H9 (cell line): ENCODE data around the gene TEX47. TPM values are rescaled to one million over a fixed set of nuclear protein-coding genes. Genes with fewer than 3 reads are reported as not detected.

Experiments
- DNase-seq: peaks from one replicate; pipeline ENCODE4 v3.0.0-alpha.2; 2017
- H2AFZ ChIP-seq: one replicate; pipeline ENCODE4 v1.6.1; 2013; ENCODE audit warnings: mild to moderate bottlenecking, low read length, control low read depth, moderate library complexity
- H2AK5ac ChIP-seq: 2 replicates; pipeline ENCODE4 v1.6.1; 2013; ENCODE audit warnings: low read length, control low read depth, mixed read lengths; ENCODE audit not compliant: insufficient read length
- H2BK120ac ChIP-seq: one replicate; pipeline ENCODE4 v1.6.1; 2013; ENCODE audit warnings: low read depth, mild to moderate bottlenecking, low read length, control low read depth, inconsistent platforms; ENCODE audit not compliant: poor library complexity, severe bottlenecking
- H2BK12ac ChIP-seq: 2 replicates; pipeline ENCODE4 v1.6.1; 2013; ENCODE audit warnings: low read length, control low read depth, mixed read lengths, low read depth; ENCODE audit not compliant: insufficient read length
- H2BK15ac ChIP-seq: 2 replicates; pipeline ENCODE4 v1.6.1; 2013; ENCODE audit warnings: low read depth, low read length, control low read depth
- H2BK20ac ChIP-seq: one replicate; pipeline ENCODE4 v1.6.1; 2013; ENCODE audit warnings: low read depth, mild to moderate bottlenecking, low read length, control low read depth, inconsistent platforms; ENCODE audit not compliant: poor library complexity, severe bottlenecking
- H2BK5ac ChIP-seq: 2 replicates; pipeline ENCODE4 v1.6.1; 2013; ENCODE audit warnings: low read length, control low read depth, mixed read lengths; ENCODE audit not compliant: insufficient read length
- H3K14ac ChIP-seq: 2 replicates; pipeline ENCODE4 v1.6.1; 2013; ENCODE audit warnings: low read length, control low read depth; ENCODE audit not compliant: insufficient read depth
- H3K18ac ChIP-seq: 2 replicates; pipeline ENCODE4 v1.6.1; 2013; ENCODE audit warnings: low read depth, mild to moderate bottlenecking, mixed read lengths, low read length, control low read depth; ENCODE audit not compliant: insufficient read length
- H3K23ac ChIP-seq: 2 replicates; pipeline ENCODE4 v1.6.1; 2013; ENCODE audit warnings: low read length, control low read depth, mixed read lengths, low read depth; ENCODE audit not compliant: insufficient read length
- H3K23me2 ChIP-seq: 2 replicates; pipeline ENCODE4 v1.6.1; 2013; ENCODE audit warnings: low read depth, mild to moderate bottlenecking, mixed read lengths, low read length, control low read depth; ENCODE audit not compliant: insufficient read length, poor library complexity, severe bottlenecking
- H3K27ac ChIP-seq: 2 replicates; pipeline ENCODE4 v1.5.1; 2013; ENCODE audit warnings: low read length, control low read depth, mixed read lengths, low read depth; ENCODE audit not compliant: insufficient read length
- H3K27me3 ChIP-seq: 2 replicates; pipeline ENCODE4 v1.6.1; 2013; ENCODE audit warnings: low read length, control low read depth, inconsistent platforms; ENCODE audit not compliant: insufficient read depth
- H3K4ac ChIP-seq: 2 replicates; pipeline ENCODE4 v1.6.1; 2013; ENCODE audit warnings: low read depth, mild to moderate bottlenecking, control low read depth, inconsistent platforms, low read length, moderate library complexity
- H3K4me1 ChIP-seq: 2 replicates; pipeline ENCODE4 v1.6.1; 2013; ENCODE audit warnings: low read length, control low read depth, inconsistent platforms; ENCODE audit not compliant: insufficient read depth
- H3K4me2 ChIP-seq: 2 replicates; pipeline ENCODE4 v1.6.1; 2013; ENCODE audit warnings: low read length, control low read depth, mixed read lengths; ENCODE audit not compliant: insufficient read length, insufficient read depth
- H3K56ac ChIP-seq: 2 replicates; pipeline ENCODE4 v1.6.1; 2013; ENCODE audit warnings: low read depth, mild to moderate bottlenecking, mixed read lengths, low read length, control low read depth; ENCODE audit not compliant: insufficient read length
- H3K79me1 ChIP-seq: 2 replicates; pipeline ENCODE4 v1.6.1; 2013; ENCODE audit warnings: low read depth, mild to moderate bottlenecking, moderate library complexity, low read length, control low read depth, inconsistent platforms; ENCODE audit not compliant: insufficient read depth, poor library complexity, severe bottlenecking
- H3K79me2 ChIP-seq: 2 replicates; pipeline ENCODE4 v1.6.1; 2013; ENCODE audit warnings: low read length, control low read depth, inconsistent platforms; ENCODE audit not compliant: insufficient read depth
- H3K9ac ChIP-seq: 2 replicates; pipeline ENCODE4 v1.6.1; 2013; ENCODE audit warnings: low read length, control low read depth, mixed read lengths; ENCODE audit not compliant: insufficient read length; ENCODE audit errors: extremely low read depth
- H3K9me3 ChIP-seq: one replicate; pipeline ENCODE4 v1.6.1; 2013; ENCODE audit warnings: low read depth, low read length, inconsistent platforms; ENCODE audit not compliant: control insufficient read depth
- H3T11ph ChIP-seq: one replicate; pipeline ENCODE4 v1.6.1; 2013; ENCODE audit warnings: mild to moderate bottlenecking, low read length, control low read depth, inconsistent platforms
- H4K20me1 ChIP-seq: one replicate; pipeline ENCODE4 v1.6.1; 2013; ENCODE audit not compliant: control insufficient read depth, insufficient read length, insufficient read depth
- H4K5ac ChIP-seq: 2 replicates; pipeline ENCODE4 v1.6.1; 2013; ENCODE audit warnings: low read depth, mild to moderate bottlenecking, mixed read lengths, low read length, control low read depth; ENCODE audit not compliant: insufficient read length
- H4K8ac ChIP-seq: replicated peaks from 2 replicates; pipeline ENCODE4 v1.6.1; 2013; ENCODE audit warnings: low read length, control low read depth, mixed read lengths, low read depth; ENCODE audit not compliant: insufficient read length
- H4K91ac ChIP-seq: 2 replicates; pipeline ENCODE4 v1.6.1; 2013; ENCODE audit warnings: low read depth, mild to moderate bottlenecking, moderate library complexity, mixed read lengths, low read length, control low read depth; ENCODE audit not compliant: insufficient read length
- H3K27ac Mint-ChIP-seq, 3 experiments: 2 replicates in 2 of 3; 3 replicates in 1 of 3; pipeline ENCODE4 v1.8.0; 2020 to 2021; ENCODE audit warnings: mixed read lengths in 3 of 3, mild to moderate bottlenecking in 1 of 3, moderate library complexity in 1 of 3
- H3K27me3 Mint-ChIP-seq: 2 replicates; pipeline ENCODE4 v1.8.0; 2021; ENCODE audit warnings: low read depth, mild to moderate bottlenecking, moderate library complexity, mixed read lengths
- H3K36me3 Mint-ChIP-seq, 3 experiments: 2 replicates in 2 of 3; 3 replicates in 1 of 3; pipeline ENCODE4 v1.8.0; 2020 to 2021; ENCODE audit warnings: low read depth in 3 of 3, mixed read lengths in 3 of 3; ENCODE audit not compliant: insufficient read depth in 1 of 3
- H3K4me1 Mint-ChIP-seq, 2 experiments: 2 replicates each; pipeline ENCODE4 v1.8.0; 2020; ENCODE audit warnings: mixed read lengths in 2 of 2
- H3K4me3 Mint-ChIP-seq, 2 experiments: 2 replicates in 1 of 2; 3 replicates in 1 of 2; pipeline ENCODE4 v1.8.0; 2020 to 2021; ENCODE audit warnings: mild to moderate bottlenecking in 2 of 2, mixed read lengths in 2 of 2, moderate library complexity in 1 of 2
- H3K9me3 Mint-ChIP-seq, 2 experiments: 2 replicates in 1 of 2; 3 replicates in 1 of 2; pipeline ENCODE4 v1.8.0; 2020; ENCODE audit warnings: mild to moderate bottlenecking in 2 of 2, mixed read lengths in 2 of 2, moderate library complexity in 1 of 2
- WGBS: extraction: QIAGEN DNeasy Blood & Tissue Kit; methylation state at CpG from one replicate; pipeline ENCODE4 v1.1.7; 2013; ENCODE audit warnings: missing lambda C conversion rate, low lambda C conversion rate, mixed read lengths; ENCODE audit not compliant: insufficient read length; ENCODE audit errors: extremely low coverage; 5-methylcytosine and 5-hydroxymethylcytosine counted together
- total RNA-seq: library from RNA; stranded (reverse); gene quantifications from 2 replicates; pipeline ENCODE4 v1.2.1, GENCODE V29; 2021
- TF ChIP-seq, protein P1 (sequence below): fragments of 200-600 bp; sonication (generic); conservative IDR thresholded peaks from 3 replicates; pipeline ENCODE4 v1.8.0; 2021; ENCODE audit warnings: antibody characterized with exemption, mild to moderate bottlenecking

TEX47 gene
- total RNA-seq, 1 experiment from 2014 or later: not detected

DNA sequence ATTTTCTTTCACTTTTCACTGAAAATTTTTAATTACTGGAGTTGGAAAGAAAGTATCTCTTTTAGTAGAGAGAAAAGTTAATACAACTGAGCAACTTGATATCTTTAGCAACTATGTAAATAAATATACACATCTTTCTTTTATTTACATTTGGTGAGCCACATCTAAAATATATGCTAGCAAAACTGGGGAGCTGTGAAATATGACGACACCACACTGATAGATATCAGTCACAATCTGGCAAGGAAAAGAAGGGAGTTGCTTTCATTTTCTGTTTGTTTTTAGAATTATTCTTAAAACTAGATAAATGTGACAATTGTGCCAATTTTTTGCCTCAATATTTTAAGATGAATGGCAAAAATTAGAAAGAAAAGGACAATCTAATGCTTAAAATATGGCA, 38.7 kb downstream of the TEX47 start:
- WGBS: no CpG with 5 or more reads among the region's 1 CpG

More for the DNA sequence above, 38.7 kb downstream of the TEX47 start:
- Histone ChIP-seq H3K4me1 (no peaks in the 10 kb centered on the region), H3K23me2 (peaks cover 9% of the 10 kb centered on the region), H3K79me2 (no peaks in the 10 kb centered on the region), H4K8ac (no peak overlapping the region), H3K9me3 (no peaks in the 10 kb centered on the region), H4K5ac (no peak overlapping the region), H3K23ac (no peak overlapping the region), H3K27me3 (peaks cover 6% of the 10 kb centered on the region; the same call in 1 of the 2 replicates), H2AK5ac (no peak overlapping the region), H2BK15ac (no peak overlapping the region), H2BK20ac (no peak overlapping the region), H2BK5ac (no peak overlapping the region), H3T11ph (no peak overlapping the region), H3K4ac (no peak overlapping the region), H2BK12ac (no peak overlapping the region), H2BK120ac (no peak overlapping the region), H3K56ac (no peak overlapping the region), H3K27ac (no peak overlapping the region), H3K4me2 (no peak overlapping the region), H3K14ac (no peak overlapping the region), H2AFZ (no peak overlapping the region), H3K18ac (no peak overlapping the region), H3K79me1 (no peaks in the 10 kb centered on the region), H4K91ac (no peak overlapping the region), H4K20me1 (no peaks in the 10 kb centered on the region), H3K9ac (no peak overlapping the region)
- Mint-ChIP-seq H3K9me3 (no peaks in the 10 kb centered on the region), H3K4me1 (peaks cover 8 to 10% of the 10 kb centered on the region in 2 experiments), H3K4me3 (no peak overlapping the region), H3K27ac (no peak overlapping the region), H3K27me3 (peaks cover 64% of the 10 kb centered on the region), H3K36me3 (no peaks in the 10 kb centered on the region)
- TF ChIP-seq, protein P1, sequence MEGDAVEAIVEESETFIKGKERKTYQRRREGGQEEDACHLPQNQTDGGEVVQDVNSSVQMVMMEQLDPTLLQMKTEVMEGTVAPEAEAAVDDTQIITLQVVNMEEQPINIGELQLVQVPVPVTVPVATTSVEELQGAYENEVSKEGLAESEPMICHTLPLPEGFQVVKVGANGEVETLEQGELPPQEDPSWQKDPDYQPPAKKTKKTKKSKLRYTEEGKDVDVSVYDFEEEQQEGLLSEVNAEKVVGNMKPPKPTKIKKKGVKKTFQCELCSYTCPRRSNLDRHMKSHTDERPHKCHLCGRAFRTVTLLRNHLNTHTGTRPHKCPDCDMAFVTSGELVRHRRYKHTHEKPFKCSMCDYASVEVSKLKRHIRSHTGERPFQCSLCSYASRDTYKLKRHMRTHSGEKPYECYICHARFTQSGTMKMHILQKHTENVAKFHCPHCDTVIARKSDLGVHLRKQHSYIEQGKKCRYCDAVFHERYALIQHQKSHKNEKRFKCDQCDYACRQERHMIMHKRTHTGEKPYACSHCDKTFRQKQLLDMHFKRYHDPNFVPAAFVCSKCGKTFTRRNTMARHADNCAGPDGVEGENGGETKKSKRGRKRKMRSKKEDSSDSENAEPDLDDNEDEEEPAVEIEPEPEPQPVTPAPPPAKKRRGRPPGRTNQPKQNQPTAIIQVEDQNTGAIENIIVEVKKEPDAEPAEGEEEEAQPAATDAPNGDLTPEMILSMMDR: no peak
- no peak for DNase-seq
